WTC11 (cell line): ENCODE results near the gene KCNK5. TPM values are rescaled to one million over a fixed set of nuclear protein-coding genes. Genes with fewer than 3 reads are reported as not detected.

ENCODE experiments used
- ATAC-seq: fragments of 200-7000 bp; cut with Tn5 transposase; 2 replicates; pipeline ENCODE4 v1.10.0; 2021; ENCODE audit warnings: mild to moderate bottlenecking, moderate library complexity
- CTCF ChIA-PET: fragments of 300-600 bp; sonication (Branson Sonifier 250); formaldehyde crosslinking; loops from one replicate; lab custom pipeline; 2021; ENCODE audit warnings: antibody characterized with exemption; lab: Charles Lee
- POLR2A ChIA-PET: fragments of 350-600 bp; sonication (Branson Sonifier 250); formaldehyde crosslinking; loops from one replicate; lab custom pipeline; 2021; ENCODE audit warnings: antibody characterized with exemption; lab: Charles Lee
- DNase-seq: peaks from one replicate; pipeline ENCODE4 v3.0.0; 2021; ENCODE audit warnings: low spot score
- H3K27ac Mint-ChIP-seq: 2 replicates; pipeline ENCODE4 v1.8.0; 2021; ENCODE audit warnings: mixed read lengths
- H3K27me3 Mint-ChIP-seq: 2 replicates; pipeline ENCODE4 v1.8.0; 2021; ENCODE audit warnings: low read depth, mild to moderate bottlenecking, moderate library complexity, mixed read lengths
- H3K36me3 Mint-ChIP-seq: 2 replicates; pipeline ENCODE4 v1.8.0; 2021; ENCODE audit warnings: mixed read lengths
- H3K4me1 Mint-ChIP-seq: 2 replicates; pipeline ENCODE4 v1.8.0; 2022; ENCODE audit warnings: mixed read lengths
- H3K4me3 Mint-ChIP-seq: 2 replicates; pipeline ENCODE4 v1.8.0; 2021; ENCODE audit warnings: mild to moderate bottlenecking, moderate library complexity, mixed read lengths
- H3K9me3 Mint-ChIP-seq: 2 replicates; pipeline ENCODE4 v1.8.0; 2021; ENCODE audit warnings: mixed read lengths
- AR ChIP-seq: fragments of 250-450 bp; sonication (Bioruptor Pico); IDR thresholded peaks from 2 replicates; pipeline ENCODE4 v1.9.0; 2021; ENCODE audit warnings: mild to moderate bottlenecking
- ARID4B ChIP-seq: sonication (generic); formaldehyde crosslinking; IDR thresholded peaks from 2 replicates; pipeline ENCODE4 v1.8.0; 2023; ENCODE audit warnings: missing genetic modification reagents, mild to moderate bottlenecking, borderline replicate concordance
- CBFB ChIP-seq: sonication (generic); formaldehyde crosslinking; IDR thresholded peaks from 2 replicates; pipeline ENCODE4 v1.8.1; 2022; ENCODE audit warnings: mild to moderate bottlenecking, low read depth, missing genetic modification reagents
- E2F5 ChIP-seq: sonication (generic); formaldehyde crosslinking; IDR thresholded peaks from 2 replicates; pipeline ENCODE4 v1.8.1; 2022; ENCODE audit warnings: mild to moderate bottlenecking, moderate library complexity, missing genetic modification reagents
- EMX1 ChIP-seq: fragments of 250-450 bp; sonication (Bioruptor Pico); IDR thresholded peaks from 2 replicates; pipeline ENCODE4 v1.8.0; 2021; ENCODE audit warnings: mild to moderate bottlenecking
- ESRRA ChIP-seq: sonication (generic); formaldehyde crosslinking; IDR thresholded peaks from 2 replicates; pipeline ENCODE4 v1.8.1; 2022; ENCODE audit warnings: mild to moderate bottlenecking, missing genetic modification reagents, borderline replicate concordance
- GTF2I ChIP-seq: fragments of 250-450 bp; sonication (Bioruptor Pico); conservative IDR thresholded peaks from 2 replicates; pipeline ENCODE4 v1.4.0; 2021; ENCODE audit warnings: mild to moderate bottlenecking
- MYBL2 ChIP-seq: sonication (generic); formaldehyde crosslinking; IDR thresholded peaks from 2 replicates; pipeline ENCODE4 v1.8.1; 2023; ENCODE audit warnings: mild to moderate bottlenecking, moderate library complexity, missing genetic modification reagents
- NFYB ChIP-seq: sonication (generic); formaldehyde crosslinking; conservative IDR thresholded peaks from 2 replicates; pipeline ENCODE4 v1.8.0; 2022; ENCODE audit warnings: low read depth, missing genetic modification reagents
- PRDM15 ChIP-seq: sonication (generic); formaldehyde crosslinking; IDR thresholded peaks from 2 replicates; pipeline ENCODE4 v1.8.0; 2022; ENCODE audit warnings: missing genetic modification reagents
- SMAD3 ChIP-seq: sonication (generic); formaldehyde crosslinking; IDR thresholded peaks from 2 replicates; pipeline ENCODE4 v1.8.0; 2022; ENCODE audit warnings: missing genetic modification reagents, mild to moderate bottlenecking, borderline replicate concordance
- STAT6 ChIP-seq: sonication (generic); formaldehyde crosslinking; conservative IDR thresholded peaks from 2 replicates; pipeline ENCODE4 v1.8.1; 2023; ENCODE audit warnings: mild to moderate bottlenecking, low read depth, missing genetic modification reagents, moderate library complexity
- TEAD4 ChIP-seq: sonication (generic); formaldehyde crosslinking; IDR thresholded peaks from 2 replicates; pipeline ENCODE4 v1.8.0; 2022; ENCODE audit warnings: mild to moderate bottlenecking, missing genetic modification reagents
- USF1 ChIP-seq: sonication (generic); formaldehyde crosslinking; IDR thresholded peaks from 2 replicates; pipeline ENCODE4 v1.8.0; 2022; ENCODE audit warnings: mild to moderate bottlenecking, missing genetic modification reagents
- ZNF219 ChIP-seq: sonication (generic); formaldehyde crosslinking; IDR thresholded peaks from 2 replicates; pipeline ENCODE4 v1.8.0; 2023; ENCODE audit warnings: missing genetic modification reagents, mild to moderate bottlenecking, borderline replicate concordance
- ZNF423 ChIP-seq: fragments of 250-450 bp; sonication (Bioruptor Pico); IDR thresholded peaks from 2 replicates; pipeline ENCODE4 v2.1.2; 2022; ENCODE audit warnings: mild to moderate bottlenecking, moderate library complexity
- total RNA-seq: library from RNA; stranded (reverse); gene quantifications from 3 replicates; pipeline ENCODE4 v1.2.3, GENCODE V29; 2021

KCNK5 gene
- total RNA-seq, 1 experiment from 2014 or later: 41.8 TPM

GRCh38 chr6:39189915-39190544, 39.2 kb downstream of the KCNK5 start (continued):
- TF ChIP-seq MYBL2 (no peak), ZNF219 (no peak)

GRCh38 chr6:39189131-39189530, 40.1 kb downstream of the KCNK5 start:
- CTCF ChIA-PET: interaction anchor here (1.4 to 8.8 kb wide), 8 partner anchors 14 to 192 kb away, joined by 3 to 204 read pairs (median 30); partner anchors contain the start of gene KCNK5
- DNase-seq: no peak
- Mint-ChIP-seq H3K4me3 (no peak overlapping the region), H3K4me1 (peaks cover 10% of the 10 kb centered on the region), H3K9me3 (no peaks in the 10 kb centered on the region), H3K27ac (no peak overlapping the region), H3K27me3 (no peaks in the 10 kb centered on the region; the same call in 1 of the 2 replicates), H3K36me3 (peaks cover 69% of the 10 kb centered on the region)
- POLR2A ChIA-PET: no interaction called here
- TF ChIP-seq ARID4B (CRISPR knock-in tag) (no peak), ESRRA (CRISPR knock-in tag) (no peak), GTF2I (no peak), CBFB (CRISPR knock-in tag) (no peak), USF1 (CRISPR knock-in tag) (no peak), AR (no peak), E2F5 (no peak), STAT6 (CRISPR knock-in tag) (no peak), EMX1 (CRISPR knock-in tag) (no peak), ZNF423 (no peak), PRDM15 (CRISPR knock-in tag) (no peak), NFYB (CRISPR knock-in tag) (no peak), SMAD3 (CRISPR knock-in tag) (no peak), TEAD4 (no peak)
- TF ChIP-seq, all 79 proteins: peak for 0
- ATAC-seq: no peak
